ENCODE measurements around the gene OXNAD1. TPM values are rescaled to one million over a fixed set of nuclear protein-coding genes. Genes with fewer than 3 reads are reported as not detected.

OXNAD1 gene
- total and polyA plus RNA-seq, 2 experiments from 2014 or later: 9.8 to 10.8 TPM

- no peak for TF ChIP-seq EZH2phosphoT487 (IDR thresholded peaks at IDR 0.05; ENCODE audit: insufficient read depth, low read depth)
- TF ChIP-seq EZH2 (IDR thresholded peaks at IDR 0.05; ENCODE audit: insufficient read depth, poor library complexity, severe bottlenecking): no peak
- H3K4me3 ChIP-seq: no peak overlapping the region
- no peaks in the 10 kb centered on the region for H3K4me1 ChIP-seq (ENCODE audit: insufficient read depth)
- H3K9ac ChIP-seq: no peak overlapping the region
- no peaks in the 10 kb centered on the region for H4K20me1 ChIP-seq (ENCODE audit: insufficient read depth)
- no peaks in the 10 kb centered on the region for H3K9me3 ChIP-seq (ENCODE audit: low read depth)
- H3K36me3 ChIP-seq (ENCODE audit: low read depth): peaks cover 13% of the 10 kb centered on the region
- in situ Hi-C loops (cut with MboI): no loop called here
- peaks cover 9% of the 10 kb centered on the region; the same call in 1 of the 2 replicates for H3F3A ChIP-seq (ENCODE audit: insufficient read depth)
- WGBS, 2 experiments (ENCODE audit: low coverage in 1 of 2, low lambda C conversion rate in 2 of 2, missing lambda C conversion rate in 2 of 2): 76 to 78% methylated on average over 3 of the region's 3 CpGs
- H3K4me2 ChIP-seq (ENCODE audit: unreplicated experiment): no peak overlapping the region
- no peak overlapping the region for H3K27ac ChIP-seq
- DNase-seq: no peak
- H3K27me3 ChIP-seq (replicated peaks; ENCODE audit: insufficient read depth): no peaks in the 10 kb centered on the region
- H3K9me2 ChIP-seq (ENCODE audit: insufficient read depth): no peaks in the 10 kb centered on the region
- no peak overlapping the region for H2AFZ ChIP-seq
- H3K79me2 ChIP-seq (ENCODE audit: insufficient read depth): no peaks in the 10 kb centered on the region
These were observed 9.7 kb upstream of the OXNAD1 start for GRCh38 chr3:16255326-16255725.

- Histone ChIP-seq H3K4me1 (ENCODE audit: insufficient read depth) (no peaks in the 10 kb centered on the region), H3K9me2 (ENCODE audit: insufficient read depth) (no peaks in the 10 kb centered on the region), H3F3A (ENCODE audit: insufficient read depth) (peaks cover 9% of the 10 kb centered on the region; the same call in 1 of the 2 replicates), H3K4me3 (no peak overlapping the region), H3K27me3 (replicated peaks; ENCODE audit: insufficient read depth) (no peaks in the 10 kb centered on the region), H2AFZ (no peak overlapping the region), H4K20me1 (ENCODE audit: insufficient read depth) (no peaks in the 10 kb centered on the region), H3K27ac (no peak overlapping the region), H3K9ac (no peak overlapping the region), H3K4me2 (ENCODE audit: unreplicated experiment) (no peak overlapping the region), H3K79me2 (ENCODE audit: insufficient read depth) (peaks cover under 1% of the 10 kb centered on the region; the same call in 1 of the 2 replicates), H3K9me3 (ENCODE audit: low read depth) (no peaks in the 10 kb centered on the region), H3K36me3 (ENCODE audit: low read depth) (peaks cover 16% of the 10 kb centered on the region)
- in situ Hi-C loops (cut with MboI): no loop called here
- DNase-seq: no peak
- WGBS, 2 experiments (ENCODE audit: low coverage in 1 of 2, low lambda C conversion rate in 2 of 2, missing lambda C conversion rate in 2 of 2): 87% methylated on average over 5 of the region's 5 CpGs
- no peak for TF ChIP-seq EZH2phosphoT487 (IDR thresholded peaks at IDR 0.05; ENCODE audit: insufficient read depth, low read depth)
- TF ChIP-seq EZH2 (IDR thresholded peaks at IDR 0.05; ENCODE audit: insufficient read depth, poor library complexity, severe bottlenecking): no peak
These were observed 9.3 kb upstream of the OXNAD1 start for GRCh38 chr3:16255726-16256125.

- H3K36me3 ChIP-seq (ENCODE audit: low read depth): peaks cover 16% of the 10 kb centered on the region
- no peaks in the 10 kb centered on the region for H3K9me2 ChIP-seq (ENCODE audit: insufficient read depth)
- in situ Hi-C loops (cut with MboI): no loop called here
- H3K27me3 ChIP-seq (replicated peaks; ENCODE audit: insufficient read depth): no peaks in the 10 kb centered on the region
- no peaks in the 10 kb centered on the region for H4K20me1 ChIP-seq (ENCODE audit: insufficient read depth)
- 92 to 98% methylated on average over 2 of the region's 2 CpGs for WGBS, 2 experiments (ENCODE audit: low coverage in 1 of 2, low lambda C conversion rate in 2 of 2, missing lambda C conversion rate in 2 of 2)
- H3K4me3 ChIP-seq: no peak overlapping the region
- TF ChIP-seq EZH2phosphoT487 (IDR thresholded peaks at IDR 0.05; ENCODE audit: insufficient read depth, low read depth) (no peak), EZH2 (IDR thresholded peaks at IDR 0.05; ENCODE audit: insufficient read depth, poor library complexity, severe bottlenecking) (no peak)
- no peak for DNase-seq
- H3K9me3 ChIP-seq (ENCODE audit: low read depth): no peaks in the 10 kb centered on the region
- no peak overlapping the region for H3K4me2 ChIP-seq (ENCODE audit: unreplicated experiment)
- H3K27ac ChIP-seq: no peak overlapping the region
- H3K79me2 ChIP-seq (ENCODE audit: insufficient read depth): peaks cover 16% of the 10 kb centered on the region
- 0 out of 2 replicates have a peak, but pooled peaks cover 3% of the 10 kb centered on the region for H3K4me1 ChIP-seq (ENCODE audit: insufficient read depth)
- no peak overlapping the region for H2AFZ ChIP-seq
- peaks cover 9% of the 10 kb centered on the region; the same call in 1 of the 2 replicates for H3F3A ChIP-seq (ENCODE audit: insufficient read depth)
- no peak overlapping the region for H3K9ac ChIP-seq
These were observed 7.7 kb upstream of the OXNAD1 start for GRCh38 chr3:16257309-16257708.

GRCh38 chr3:16258177-16258576, 6.8 kb upstream of the OXNAD1 start:
- 90 to 98% methylated on average over 5 of the region's 5 CpGs for WGBS, 2 experiments (ENCODE audit: low coverage in 1 of 2, low lambda C conversion rate in 2 of 2, missing lambda C conversion rate in 2 of 2)
- peaks cover 16% of the 10 kb centered on the region for H3K36me3 ChIP-seq (ENCODE audit: low read depth)
- no peak overlapping the region for H3K4me3 ChIP-seq
- H3F3A ChIP-seq (ENCODE audit: insufficient read depth): peaks cover 9% of the 10 kb centered on the region; the same call in 1 of the 2 replicates
- peaks cover 7% of the 10 kb centered on the region for H3K4me1 ChIP-seq (ENCODE audit: insufficient read depth)
- no peaks in the 10 kb centered on the region for H3K9me3 ChIP-seq (ENCODE audit: low read depth)
- no peak for TF ChIP-seq EZH2phosphoT487 (IDR thresholded peaks at IDR 0.05; ENCODE audit: insufficient read depth, low read depth)
- TF ChIP-seq EZH2 (IDR thresholded peaks at IDR 0.05; ENCODE audit: insufficient read depth, poor library complexity, severe bottlenecking): no peak
- no peak overlapping the region for H2AFZ ChIP-seq
- H4K20me1 ChIP-seq (ENCODE audit: insufficient read depth): no peaks in the 10 kb centered on the region
- no peak for DNase-seq
- in situ Hi-C loops (cut with MboI): no loop called here
- no peak overlapping the region for H3K4me2 ChIP-seq (ENCODE audit: unreplicated experiment)
- no peaks in the 10 kb centered on the region for H3K27me3 ChIP-seq (replicated peaks; ENCODE audit: insufficient read depth)
- H3K9me2 ChIP-seq (ENCODE audit: insufficient read depth): no peaks in the 10 kb centered on the region
- H3K27ac ChIP-seq: no peak overlapping the region
- peaks cover 25% of the 10 kb centered on the region for H3K79me2 ChIP-seq (ENCODE audit: insufficient read depth)
- no peak overlapping the region for H3K9ac ChIP-seq

- Histone ChIP-seq H3K4me2 (ENCODE audit: unreplicated experiment) (no peak overlapping the region), H3F3A (ENCODE audit: insufficient read depth) (peaks cover 9% of the 10 kb centered on the region; the same call in 1 of the 2 replicates), H3K4me3 (no peak overlapping the region), H3K9ac (no peak overlapping the region), H3K4me1 (ENCODE audit: insufficient read depth) (peaks cover 14% of the 10 kb centered on the region), H3K79me2 (ENCODE audit: insufficient read depth) (peaks cover 32% of the 10 kb centered on the region), H3K9me2 (ENCODE audit: insufficient read depth) (no peaks in the 10 kb centered on the region), H3K36me3 (ENCODE audit: low read depth) (peaks cover 16% of the 10 kb centered on the region), H3K27me3 (replicated peaks; ENCODE audit: insufficient read depth) (no peaks in the 10 kb centered on the region), H3K9me3 (ENCODE audit: low read depth) (no peaks in the 10 kb centered on the region), H4K20me1 (ENCODE audit: insufficient read depth) (no peaks in the 10 kb centered on the region), H3K27ac (no peak overlapping the region), H2AFZ (no peak overlapping the region)
- DNase-seq: no peak
- in situ Hi-C loops (cut with MboI): no loop called here
- WGBS, 2 experiments (ENCODE audit: low coverage in 1 of 2, low lambda C conversion rate in 2 of 2, missing lambda C conversion rate in 2 of 2): 57 to 61% methylated on average over 1 of the region's 1 CpG
- no peak for TF ChIP-seq EZH2 (IDR thresholded peaks at IDR 0.05; ENCODE audit: insufficient read depth, poor library complexity, severe bottlenecking)
- no peak for TF ChIP-seq EZH2phosphoT487 (IDR thresholded peaks at IDR 0.05; ENCODE audit: insufficient read depth, low read depth)
These were observed 6.1 kb upstream of the OXNAD1 start for GRCh38 chr3:16258866-16259265.

Data from GM23248 (cell line).